ENCODE data around the gene SORL1.
"Not testable (repeated sequence)": the region's sequence is repeated elsewhere in the genome, so short reads cannot be mapped to it uniquely, and the experiment has no call there.

The SORL1 gene, protein sequence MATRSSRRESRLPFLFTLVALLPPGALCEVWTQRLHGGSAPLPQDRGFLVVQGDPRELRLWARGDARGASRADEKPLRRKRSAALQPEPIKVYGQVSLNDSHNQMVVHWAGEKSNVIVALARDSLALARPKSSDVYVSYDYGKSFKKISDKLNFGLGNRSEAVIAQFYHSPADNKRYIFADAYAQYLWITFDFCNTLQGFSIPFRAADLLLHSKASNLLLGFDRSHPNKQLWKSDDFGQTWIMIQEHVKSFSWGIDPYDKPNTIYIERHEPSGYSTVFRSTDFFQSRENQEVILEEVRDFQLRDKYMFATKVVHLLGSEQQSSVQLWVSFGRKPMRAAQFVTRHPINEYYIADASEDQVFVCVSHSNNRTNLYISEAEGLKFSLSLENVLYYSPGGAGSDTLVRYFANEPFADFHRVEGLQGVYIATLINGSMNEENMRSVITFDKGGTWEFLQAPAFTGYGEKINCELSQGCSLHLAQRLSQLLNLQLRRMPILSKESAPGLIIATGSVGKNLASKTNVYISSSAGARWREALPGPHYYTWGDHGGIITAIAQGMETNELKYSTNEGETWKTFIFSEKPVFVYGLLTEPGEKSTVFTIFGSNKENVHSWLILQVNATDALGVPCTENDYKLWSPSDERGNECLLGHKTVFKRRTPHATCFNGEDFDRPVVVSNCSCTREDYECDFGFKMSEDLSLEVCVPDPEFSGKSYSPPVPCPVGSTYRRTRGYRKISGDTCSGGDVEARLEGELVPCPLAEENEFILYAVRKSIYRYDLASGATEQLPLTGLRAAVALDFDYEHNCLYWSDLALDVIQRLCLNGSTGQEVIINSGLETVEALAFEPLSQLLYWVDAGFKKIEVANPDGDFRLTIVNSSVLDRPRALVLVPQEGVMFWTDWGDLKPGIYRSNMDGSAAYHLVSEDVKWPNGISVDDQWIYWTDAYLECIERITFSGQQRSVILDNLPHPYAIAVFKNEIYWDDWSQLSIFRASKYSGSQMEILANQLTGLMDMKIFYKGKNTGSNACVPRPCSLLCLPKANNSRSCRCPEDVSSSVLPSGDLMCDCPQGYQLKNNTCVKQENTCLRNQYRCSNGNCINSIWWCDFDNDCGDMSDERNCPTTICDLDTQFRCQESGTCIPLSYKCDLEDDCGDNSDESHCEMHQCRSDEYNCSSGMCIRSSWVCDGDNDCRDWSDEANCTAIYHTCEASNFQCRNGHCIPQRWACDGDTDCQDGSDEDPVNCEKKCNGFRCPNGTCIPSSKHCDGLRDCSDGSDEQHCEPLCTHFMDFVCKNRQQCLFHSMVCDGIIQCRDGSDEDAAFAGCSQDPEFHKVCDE (N-terminal part only)

DNA sequence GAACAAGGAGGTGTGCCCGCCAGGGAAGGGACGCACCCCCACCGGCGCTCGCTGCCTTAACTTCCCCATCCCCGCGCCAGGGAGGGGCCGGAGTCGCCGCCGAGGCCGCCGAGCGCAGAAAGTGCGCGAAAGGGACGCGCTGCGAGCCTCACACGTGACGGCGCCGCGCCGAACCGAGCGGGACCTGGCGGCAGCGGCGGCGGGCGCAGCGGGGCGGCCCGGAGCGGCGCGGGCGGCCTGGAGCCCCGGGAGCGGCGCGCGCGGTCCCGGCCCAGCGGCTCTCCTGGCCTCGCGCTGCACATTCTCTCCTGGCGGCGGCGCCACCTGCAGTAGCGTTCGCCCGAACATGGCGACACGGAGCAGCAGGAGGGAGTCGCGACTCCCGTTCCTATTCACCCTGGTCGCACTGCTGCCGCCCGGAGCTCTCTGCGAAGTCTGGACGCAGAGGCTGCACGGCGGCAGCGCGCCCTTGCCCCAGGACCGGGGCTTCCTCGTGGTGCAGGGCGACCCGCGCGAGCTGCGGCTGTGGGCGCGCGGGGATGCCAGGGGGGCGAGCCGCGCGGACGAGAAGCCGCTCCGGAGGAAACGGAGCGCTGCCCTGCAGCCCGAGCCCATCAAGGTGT is at the start of gene SORL1:
SORL1 (plus strand) TSS at position 329 of the 623 bp plus-strand sequence; CDS start at position 347, 18 bp downstream.
- in situ Hi-C loops (cut with MboI; ENCODE audit: low sequenced_read_pairs, unreplicated experiment), result no loop called here
- peak; percentile 85 for DNase-seq (ENCODE audit: low spot score)
- TF ChIP-seq, protein P1, sequence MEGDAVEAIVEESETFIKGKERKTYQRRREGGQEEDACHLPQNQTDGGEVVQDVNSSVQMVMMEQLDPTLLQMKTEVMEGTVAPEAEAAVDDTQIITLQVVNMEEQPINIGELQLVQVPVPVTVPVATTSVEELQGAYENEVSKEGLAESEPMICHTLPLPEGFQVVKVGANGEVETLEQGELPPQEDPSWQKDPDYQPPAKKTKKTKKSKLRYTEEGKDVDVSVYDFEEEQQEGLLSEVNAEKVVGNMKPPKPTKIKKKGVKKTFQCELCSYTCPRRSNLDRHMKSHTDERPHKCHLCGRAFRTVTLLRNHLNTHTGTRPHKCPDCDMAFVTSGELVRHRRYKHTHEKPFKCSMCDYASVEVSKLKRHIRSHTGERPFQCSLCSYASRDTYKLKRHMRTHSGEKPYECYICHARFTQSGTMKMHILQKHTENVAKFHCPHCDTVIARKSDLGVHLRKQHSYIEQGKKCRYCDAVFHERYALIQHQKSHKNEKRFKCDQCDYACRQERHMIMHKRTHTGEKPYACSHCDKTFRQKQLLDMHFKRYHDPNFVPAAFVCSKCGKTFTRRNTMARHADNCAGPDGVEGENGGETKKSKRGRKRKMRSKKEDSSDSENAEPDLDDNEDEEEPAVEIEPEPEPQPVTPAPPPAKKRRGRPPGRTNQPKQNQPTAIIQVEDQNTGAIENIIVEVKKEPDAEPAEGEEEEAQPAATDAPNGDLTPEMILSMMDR (IDR thresholded peaks at IDR 0.05; ENCODE audit: borderline replicate concordance, control extremely low read depth, extremely low read depth, insufficient read depth, missing control alignments), result peak; percentile 88

DNA sequence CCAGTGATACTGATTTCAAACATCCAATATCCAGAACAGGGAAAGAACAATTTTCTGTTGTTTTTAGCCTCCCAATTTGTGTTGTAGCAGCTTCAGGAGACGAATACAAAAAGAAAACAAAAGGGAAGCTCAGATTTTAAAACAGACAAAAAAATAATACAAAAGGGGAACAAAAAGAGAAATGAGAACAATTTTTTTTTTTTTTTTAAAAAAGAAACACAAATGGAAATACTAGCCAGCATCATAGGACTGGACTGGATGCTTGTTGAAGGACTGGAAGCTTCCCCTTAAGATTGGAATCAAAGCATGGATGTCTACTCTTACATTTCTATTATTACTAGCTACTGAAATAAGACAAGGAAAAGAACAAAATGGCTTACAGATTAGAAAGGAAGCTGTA is 46.5 kb upstream of the SORL1 start:
- no peak for DNase-seq (ENCODE audit: low spot score)
- in situ Hi-C loops (cut with MboI; ENCODE audit: low sequenced_read_pairs, unreplicated experiment), result no loop called here

DNA sequence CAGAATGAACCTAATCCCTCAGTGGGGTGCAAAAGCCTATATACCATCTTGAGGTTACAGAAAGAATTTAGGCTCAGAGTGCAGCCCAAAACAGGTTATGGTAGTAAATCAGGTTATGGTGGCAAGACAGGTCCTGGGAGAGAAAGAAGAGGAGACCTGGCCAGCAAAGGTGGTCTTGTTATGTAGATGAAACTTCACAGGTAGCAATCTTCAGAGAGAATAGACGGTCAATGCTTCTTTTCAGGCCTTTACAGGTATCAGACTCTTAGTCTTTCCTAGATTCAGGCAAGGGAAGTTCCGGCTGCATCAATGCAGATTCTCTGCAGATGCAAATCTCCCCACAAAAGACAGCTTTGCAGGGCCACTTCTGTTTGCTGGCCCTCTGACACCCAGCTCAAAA is 45.8 kb upstream of the SORL1 start:
- in situ Hi-C loops (cut with MboI; ENCODE audit: low sequenced_read_pairs, unreplicated experiment), result no loop called here
- TF ChIP-seq, protein P1 (IDR thresholded peaks at IDR 0.05; ENCODE audit: borderline replicate concordance, control extremely low read depth, extremely low read depth, insufficient read depth, missing control alignments), result no peak
- DNase-seq (ENCODE audit: low spot score), result no peak

More for the DNA sequence above, 46.5 kb upstream of the SORL1 start:
- TF ChIP-seq, protein P1 (IDR thresholded peaks at IDR 0.05; ENCODE audit: borderline replicate concordance, control extremely low read depth, extremely low read depth, insufficient read depth, missing control alignments), result no peak

DNA sequence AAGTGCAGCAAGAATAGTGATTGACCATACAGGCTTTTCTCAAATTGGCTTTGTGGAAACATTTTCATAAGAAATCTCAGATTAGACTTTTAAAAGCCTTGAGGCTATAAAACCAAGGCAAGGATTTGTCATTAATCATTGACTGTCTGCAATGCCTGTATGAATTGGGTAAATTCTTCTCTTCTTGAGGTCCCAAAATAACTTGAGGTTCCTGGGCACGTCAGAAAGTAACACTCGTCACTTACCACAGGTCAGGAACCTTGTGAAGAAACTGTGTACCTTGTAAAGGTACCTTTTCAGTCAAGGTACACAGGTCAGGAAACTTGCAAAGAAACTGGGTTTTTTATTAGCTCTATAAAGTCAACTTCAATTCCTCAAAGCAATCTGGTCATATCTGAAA is 43.3 kb upstream of the SORL1 start:
- in situ Hi-C loops (cut with MboI; ENCODE audit: low sequenced_read_pairs, unreplicated experiment), result no loop called here
- no peak for DNase-seq (ENCODE audit: low spot score)
- TF ChIP-seq, protein P1 (IDR thresholded peaks at IDR 0.05; ENCODE audit: borderline replicate concordance, control extremely low read depth, extremely low read depth, insufficient read depth, missing control alignments), result no peak

DNA sequence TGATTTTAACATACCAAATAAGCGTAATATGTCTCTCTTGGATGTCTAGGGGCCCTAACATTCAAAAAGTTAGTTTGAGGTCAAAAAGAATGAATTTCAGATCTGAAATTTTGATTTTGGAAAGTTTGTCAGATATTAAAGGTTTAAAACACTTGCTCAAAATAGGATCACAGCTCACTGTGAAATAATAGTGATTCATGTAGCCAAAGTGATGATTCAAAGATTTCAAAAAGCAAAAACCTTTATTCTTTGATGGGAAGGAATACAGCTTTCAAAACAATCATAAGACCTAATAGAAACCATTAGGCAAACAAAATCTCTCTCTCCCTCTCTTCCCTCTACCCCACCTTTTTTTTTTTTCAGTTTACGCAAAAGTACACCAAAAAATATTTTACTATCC is 42.1 kb upstream of the SORL1 start:
- DNase-seq (ENCODE audit: low spot score); in situ Hi-C loops (cut with MboI; ENCODE audit: low sequenced_read_pairs, unreplicated experiment): not testable (repeated sequence)

DNA sequence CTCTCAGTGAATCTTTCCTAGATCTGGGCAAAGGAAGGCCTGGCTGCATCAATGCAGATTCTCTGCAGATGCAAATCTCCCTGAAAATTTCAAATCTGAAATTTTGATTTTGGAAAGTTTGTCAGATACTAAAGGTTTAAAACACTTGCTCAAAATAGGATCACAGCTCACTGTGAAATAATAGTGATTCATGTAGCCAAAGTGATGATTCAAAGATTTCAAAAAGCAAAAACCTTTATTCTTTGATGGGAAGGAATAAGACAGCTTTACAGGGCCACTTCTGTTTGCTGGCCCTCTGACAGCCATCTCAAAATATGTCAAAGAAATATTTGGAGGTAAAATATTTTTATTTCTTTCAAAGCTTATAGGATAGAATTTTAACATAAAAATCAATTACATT is 40.8 kb upstream of the SORL1 start:
- DNase-seq (ENCODE audit: low spot score); in situ Hi-C loops (cut with MboI; ENCODE audit: low sequenced_read_pairs, unreplicated experiment): not testable (repeated sequence)
